ENCODE results near the gene CREB3L2. TPM values are rescaled to one million over a fixed set of nuclear protein-coding genes. Genes with fewer than 3 reads are reported as not detected.

The CREB3L2 gene
- total RNA-seq, 4 donors from 2014 or later, result 16.4 to 37.0 (median 19.9) TPM

GRCh38 chr7:137904833-137905232, 97.1 kb downstream of the CREB3L2 start:
- WGBS, 2 donors (ENCODE audit: low coverage in 1 of 2), result 82% methylated on average over 1 of the region's 1 CpG; no CpG with 5 or more reads in 1 of the 2 donors

GRCh38 chr7:137903382-137904169, 98.3 kb downstream of the CREB3L2 start:
- in situ Hi-C loops (cut with MboI; ENCODE audit: low pct_ligation_motif_present in 1 of 4, low pct_unique_long_range_greater_than_20kb in 1 of 4, low sequenced_read_pairs in 3 of 4) (loop anchor here in 2 of 4 donors (5.0 kb wide), 2 partner anchors 104 to 241 kb away; no protein-coding TSS in a partner anchor), intact Hi-C loops (cut with DNase I; ENCODE audit: low total_unique reads) (loop anchor here (2.0 kb wide), 1 partner anchor 105 kb away; no protein-coding TSS in a partner anchor)
- peak overlapping the region in 2 of 4 donors; percentile 23 to 33 for H3K27ac ChIP-seq
- no peak overlapping the region for H3K4me3 ChIP-seq
- WGBS, 2 donors (ENCODE audit: low coverage in 1 of 2), result 12 to 24% methylated on average over 5 to 9 of the region's 9 CpGs
- H3K9me3 ChIP-seq, result no peaks in the 10 kb centered on the region
- DNase-seq, result peak; percentile 62
- no peak for TF ChIP-seq EP300 (IDR thresholded peaks at IDR 0.05; ENCODE audit: low read depth)
- no peak for TF ChIP-seq POLR2AphosphoS5 (IDR thresholded peaks at IDR 0.05)
- TF ChIP-seq CTCF (IDR thresholded peaks at IDR 0.05), result peak; percentile 80 to 91 (median 86)
- TF ChIP-seq POLR2A (IDR thresholded peaks at IDR 0.05), result no peak
- H3K36me3 ChIP-seq, result peaks cover 0 to 48% (median 14%) of the 10 kb centered on the region in 4 donors
- no peaks in the 10 kb centered on the region for H3K27me3 ChIP-seq
- H3K4me1 ChIP-seq, result peaks cover 0 to 20% (median 8%) of the 10 kb centered on the region in 4 donors

More at GRCh38 chr7:137904833-137905232, 97.1 kb downstream of the CREB3L2 start:
- DNase-seq, result no peak
- Histone ChIP-seq H3K4me3 (no peak overlapping the region), H3K27ac (no peak overlapping the region), H3K36me3 (peaks cover 0 to 51% (median 12%) of the 10 kb centered on the region in 4 donors), H3K27me3 (no peaks in the 10 kb centered on the region), H3K9me3 (no peaks in the 10 kb centered on the region), H3K4me1 (peaks cover 0 to 11% (median under 1%) of the 10 kb centered on the region in 4 donors)
- intact Hi-C loops (cut with DNase I; ENCODE audit: low total_unique reads), result no loop called here
- TF ChIP-seq EP300 (IDR thresholded peaks at IDR 0.05; ENCODE audit: low read depth), result no peak
- no peak for TF ChIP-seq POLR2A (IDR thresholded peaks at IDR 0.05)
- TF ChIP-seq CTCF (IDR thresholded peaks at IDR 0.05), result no peak
- no peak for TF ChIP-seq POLR2AphosphoS5 (IDR thresholded peaks at IDR 0.05)
- in situ Hi-C loops (cut with MboI; ENCODE audit: low pct_ligation_motif_present in 1 of 4, low pct_unique_long_range_greater_than_20kb in 1 of 4, low sequenced_read_pairs in 3 of 4), result loop anchor here in 3 of 4 donors (5.0 kb wide), 3 partner anchors 102 to 243 kb away; no protein-coding TSS in a partner anchor

DNA sequence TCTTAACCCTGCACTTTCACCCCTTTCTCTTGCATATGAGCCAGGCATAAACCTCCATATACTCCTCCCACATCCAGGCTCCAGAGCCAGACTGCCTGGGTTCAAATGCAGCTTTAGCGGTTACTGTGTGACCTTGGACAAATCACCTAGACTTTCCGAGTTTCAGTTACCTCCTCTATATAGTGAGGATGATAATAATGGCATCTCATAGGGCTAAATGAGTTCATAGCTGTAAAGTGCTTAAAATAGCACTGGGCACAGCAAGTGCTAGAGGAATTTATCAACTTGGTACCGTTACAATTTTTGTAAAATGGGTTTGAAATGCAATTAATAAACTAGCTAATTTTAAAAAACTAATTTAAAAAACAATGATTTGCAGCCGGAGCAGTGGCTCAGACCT, 101.7 kb downstream of the CREB3L2 start:
- Histone ChIP-seq H3K4me3 (no peak overlapping the region), H3K9me3 (no peaks in the 10 kb centered on the region), H3K36me3 (peaks cover 0 to 34% (median 7%) of the 10 kb centered on the region in 4 donors), H3K4me1 (peaks cover 0 to 21% (median 9%) of the 10 kb centered on the region in 4 donors), H3K27ac (no peak overlapping the region), H3K27me3 (no peaks in the 10 kb centered on the region)
- WGBS, 2 donors (ENCODE audit: low coverage in 1 of 2), result 84 to 86% methylated on average over 4 of the region's 4 CpGs
- DNase-seq, result no peak
- intact Hi-C loops (cut with DNase I; ENCODE audit: low total_unique reads) (no loop called here), in situ Hi-C loops (cut with MboI; ENCODE audit: low pct_ligation_motif_present in 1 of 4, low pct_unique_long_range_greater_than_20kb in 1 of 4, low sequenced_read_pairs in 3 of 4) (loop anchor here in 2 of 4 donors (5.0 kb wide), 2 partner anchors 107 to 238 kb away; no protein-coding TSS in a partner anchor)
- TF ChIP-seq POLR2A (IDR thresholded peaks at IDR 0.05), result no peak
- no peak for TF ChIP-seq CTCF (IDR thresholded peaks at IDR 0.05)
- TF ChIP-seq POLR2AphosphoS5 (IDR thresholded peaks at IDR 0.05), result no peak
- TF ChIP-seq EP300 (IDR thresholded peaks at IDR 0.05; ENCODE audit: low read depth), result no peak
